ENCODE measurements around the gene TLR3.

The TLR3 gene

GRCh38 chr4:186105647-186106321 is 36.8 kb downstream of the TLR3 start:
- DNase-seq: no peak

GRCh38 chr4:186107947-186108346 is 39.0 kb downstream of the TLR3 start:
- DNase-seq: no peak

GRCh38 chr4:186108391-186108790 is 39.4 kb downstream of the TLR3 start:
- no peak for DNase-seq

- DNase-seq: no peak
Measured at GRCh38 chr4:186109245-186109644, 40.3 kb downstream of the TLR3 start.

GRCh38 chr4:186116697-186117096 is 47.7 kb downstream of the TLR3 start:
- DNase-seq: no peak

- DNase-seq: no peak
Measured at GRCh38 chr4:186118582-186118981, 49.6 kb downstream of the TLR3 start.

GRCh38 chr4:186121057-186121456 is 52.1 kb downstream of the TLR3 start:
- no peak for DNase-seq

- no peak for DNase-seq
Measured at GRCh38 chr4:186128842-186129241, 59.9 kb downstream of the TLR3 start.

- no peak for DNase-seq
Measured at GRCh38 chr4:186131935-186132334, 63.0 kb downstream of the TLR3 start.

GRCh38 chr4:186132577-186133242 is 63.8 kb downstream of the TLR3 start:
- no peak for DNase-seq

- no peak for DNase-seq
Measured at GRCh38 chr4:186134257-186134656, 65.3 kb downstream of the TLR3 start.

GRCh38 chr4:186134861-186135260 is 65.9 kb downstream of the TLR3 start:
- DNase-seq: no peak

GRCh38 chr4:186137196-186137794 is 68.3 kb downstream of the TLR3 start:
- DNase-seq: no peak
